K562 (cell line): ENCODE measurements around the gene COX6B1. TPM values are rescaled to one million over a fixed set of nuclear protein-coding genes. Genes with fewer than 3 reads are reported as not detected.

ENCODE experiments used
- ATAC-seq: fragments of 200-7000 bp; cut with Tn5 transposase; 3 replicates; pipeline ENCODE4 v1.9.1; 2020; ENCODE audit warnings: moderate library complexity
- BruUV-seq: library from RNA; stranded (reverse); fragments of 400-500 nt; replicated peaks from 2 replicates; lab custom pipeline; 2021; lab: Mats Ljungman, UMichigan
- CTCF ChIA-PET: fragments of 300-600 bp; formaldehyde crosslinking; extraction: SDS; loops from one replicate; lab custom pipeline; 2021; ENCODE audit warnings: low intra/inter-chr PET ratio; lab: Yijun Ruan, JAX
- POLR2A ChIA-PET: fragments of 300-600, 350-650 bp; sonication (Branson Sonifier 250); formaldehyde crosslinking; extraction: SDS; loops from one replicate; lab custom pipeline; 2021; ENCODE audit warnings: antibody characterized with exemption, inconsistent platforms; lab: Yijun Ruan, JAX
- DNase-seq, 4 experiments: peaks; one replicate each; pipeline versions ENCODE4 v3.0.0 to v3.0.0-alpha.2; 2011 to 2018; ENCODE audit warnings: low spot score in 3 of 4, mixed read lengths in 3 of 4; ENCODE audit errors: extremely low read depth in 1 of 4
- FAIRE-seq: peaks from 2 replicates; lab custom pipeline; 2011; peaks lifted over from hg19 to GRCh38; lab: Jason Lieb, UNC
- H2AFZ ChIP-seq: 2 replicates; pipeline ENCODE4 v1.6.0; 2011; ENCODE audit warnings: low read depth, low read length, control low read depth, inconsistent platforms
- H3K27ac ChIP-seq: fragments of 200-600 bp; 3 replicates; pipeline ENCODE4 v1.8.0; 2011; ENCODE audit warnings: low read depth, mild to moderate bottlenecking, control low read depth, inconsistent platforms, low read length, moderate library complexity, mixed read lengths; ENCODE audit errors: extremely low read depth
- H3K27me3 ChIP-seq, 2 experiments: fragments of 300-600 bp in 1 of 2; 2 replicates in 1 of 2; 3 replicates in 1 of 2; pipeline versions ENCODE4 v1.6.0 to v1.8.0; 2011; ENCODE audit warnings: inconsistent platforms in 2 of 2, low read length in 2 of 2, mild to moderate bottlenecking in 1 of 2, mixed read lengths in 1 of 2, moderate library complexity in 1 of 2; ENCODE audit not compliant: control insufficient read depth in 2 of 2, insufficient read depth in 2 of 2
- H3K36me3 ChIP-seq: fragments of 300-600 bp; 3 replicates; pipeline ENCODE4 v1.8.0; 2011; ENCODE audit warnings: mild to moderate bottlenecking, low read length, inconsistent platforms; ENCODE audit not compliant: control insufficient read depth, insufficient read depth
- H3K4me1 ChIP-seq, 2 experiments: fragments of 200-600 bp in 1 of 2; replicated peaks in 1 of 2; 2 replicates in 1 of 2; 3 replicates in 1 of 2; pipeline versions ENCODE4 v1.5.1 to v1.8.0; 2011; ENCODE audit warnings: inconsistent platforms in 2 of 2, low read length in 2 of 2, mild to moderate bottlenecking in 1 of 2, mixed read lengths in 1 of 2, moderate library complexity in 1 of 2; ENCODE audit not compliant: control insufficient read depth in 2 of 2, insufficient read depth in 2 of 2
- H3K4me2 ChIP-seq: 2 replicates; pipeline ENCODE4 v1.6.1; 2011; ENCODE audit warnings: low read length, control low read depth, inconsistent platforms, mixed read lengths; ENCODE audit not compliant: insufficient read depth
- H3K4me3 ChIP-seq: fragments of 200-600 bp; sonication (generic), shearing (Covaris generic); 2 replicates; pipeline ENCODE4 v1.5.1; 2016; ENCODE audit warnings: control low read depth, inconsistent platforms
- H3K79me2 ChIP-seq: fragments of 200-600 bp; 3 replicates; pipeline ENCODE4 v1.8.0; 2011; ENCODE audit warnings: low read length, inconsistent platforms; ENCODE audit not compliant: control insufficient read depth, insufficient read depth
- H3K9ac ChIP-seq, 2 experiments: 2 replicates each; pipeline versions ENCODE4 v1.6.0 to v1.6.1; 2011; ENCODE audit warnings: low read depth in 2 of 2, low read length in 2 of 2, control low read depth in 1 of 2, inconsistent platforms in 1 of 2, mild to moderate bottlenecking in 1 of 2, mixed read lengths in 1 of 2; ENCODE audit not compliant: insufficient read depth in 1 of 2
- H3K9me1 ChIP-seq: one replicate; pipeline ENCODE4 v1.6.0; 2011; ENCODE audit warnings: inconsistent platforms, mild to moderate bottlenecking, low read length, moderate library complexity; ENCODE audit not compliant: control insufficient read depth, insufficient read depth
- H3K9me3 ChIP-seq: replicated peaks from 2 replicates; pipeline ENCODE4 v1.5.1; 2011; ENCODE audit warnings: low read depth, low read length, inconsistent platforms; ENCODE audit not compliant: control insufficient read depth, insufficient read depth
- H4K20me1 ChIP-seq: replicated peaks from 2 replicates; pipeline ENCODE4 v1.6.1; 2011; ENCODE audit warnings: low read length, inconsistent platforms, mixed read lengths; ENCODE audit not compliant: control insufficient read depth, insufficient read depth
- ARID2 ChIP-seq: fragments of 450-650 bp; IDR thresholded peaks from 2 replicates; pipeline ENCODE4 v1.6.1; 2017; ENCODE audit warnings: antibody characterized with exemption, mild to moderate bottlenecking
- BRF1 ChIP-seq: IDR thresholded peaks from 3 replicates; pipeline ENCODE4 v1.6.1; 2011; ENCODE audit warnings: borderline replicate concordance, mild to moderate bottlenecking; ENCODE audit not compliant: insufficient read length; ENCODE audit errors: extremely low read depth
- DACH1 ChIP-seq: fragments of 450-650 bp; IDR thresholded peaks from 2 replicates; pipeline ENCODE4 v1.6.1; 2018; ENCODE audit not compliant: partially characterized antibody
- EGR1 ChIP-seq: fragments of 450-650 bp; conservative IDR thresholded peaks from 2 replicates; pipeline ENCODE4 v1.6.1; 2017; ENCODE audit warnings: mild to moderate bottlenecking
- HNRNPH1 ChIP-seq: fragments of 200-400 bp; formaldehyde crosslinking; optimal IDR thresholded peaks from 2 replicates; pipeline ENCODE3; 2017; ENCODE audit warnings: low read depth, mild to moderate bottlenecking, low read length, moderate library complexity
- HNRNPLL ChIP-seq: fragments of 200-400 bp; formaldehyde crosslinking; IDR thresholded peaks from 2 replicates; pipeline ENCODE4 v1.6.1; 2017; ENCODE audit warnings: low read length, low read depth, mild to moderate bottlenecking; ENCODE audit not compliant: poor library complexity, severe bottlenecking
- KAT8 ChIP-seq: fragments of 450-650 bp; IDR thresholded peaks from 2 replicates; pipeline ENCODE4 v1.6.1; 2016; ENCODE audit warnings: low read depth, mild to moderate bottlenecking
- NFE2L1 ChIP-seq: fragments of 450-650 bp; IDR thresholded peaks from 2 replicates; pipeline ENCODE4 v1.6.1; 2016; ENCODE audit warnings: missing genetic modification characterization, low read depth, mild to moderate bottlenecking, missing compliant biosample characterization, moderate library complexity, borderline replicate concordance
- RAD51 ChIP-seq: fragments of 450-650 bp; IDR thresholded peaks from 2 replicates; pipeline ENCODE4 v1.7.1; 2016; ENCODE audit warnings: low read depth, mild to moderate bottlenecking, borderline replicate concordance
- STAG1 ChIP-seq: sonication (generic); formaldehyde crosslinking; IDR thresholded peaks from 2 replicates; pipeline ENCODE4 v1.5.0; 2020; ENCODE audit warnings: missing genetic modification reagents, borderline replicate concordance
- ZNF197 ChIP-seq: fragments of 200-800 bp; sonication (Bioruptor generic); IDR thresholded peaks from 2 replicates; pipeline ENCODE4 v1.6.1; 2016; ENCODE audit warnings: low read depth, missing genetic modification characterization, missing compliant biosample characterization
- ZNF639 ChIP-seq, 2 experiments: fragments of 200-800 bp in 1 of 2; sonication (Bioruptor generic) in 1 of 2; sonication (generic) in 1 of 2; formaldehyde crosslinking in 1 of 2; IDR thresholded peaks in 1 of 2; conservative IDR thresholded peaks in 1 of 2; 2 replicates each; pipeline versions ENCODE4 v1.5.0 to v1.6.1; 2016 to 2020; ENCODE audit warnings: missing compliant biosample characterization in 1 of 2, missing genetic modification characterization in 1 of 2, missing genetic modification reagents in 1 of 2
- ZNF695 ChIP-seq: fragments of 450-650 bp; formaldehyde crosslinking; IDR thresholded peaks from 2 replicates; pipeline ENCODE4 v1.4.0; 2020; ENCODE audit warnings: mild to moderate bottlenecking, moderate library complexity
- WGBS: fragments of 100-300 bp; shearing (Covaris generic); methylation state at CpG from one replicate; pipeline ENCODE4 v1.1.6; 2016; ENCODE audit warnings: low coverage, mixed read lengths; ENCODE audit not compliant: insufficient coverage; ENCODE audit errors: missing lambda C conversion rate; 5-methylcytosine and 5-hydroxymethylcytosine counted together
- in situ Hi-C: fragments of 300-500 bp; cut with MboI; formaldehyde crosslinking; loops from 4 replicates; pipeline ENCODE4 v1.15.0; 2018; ENCODE audit warnings: inconsistent platforms, mixed read lengths
- intact Hi-C: fragments of 100-400 bp; cut with micrococcal nuclease; formaldehyde crosslinking; loops from 2 replicates; pipeline ENCODE4 v1.14.2; 2022
- polyA plus RNA-seq, 8 experiments: library from polyadenylated mRNA; depleted of rRNA in 4 of 8; stranded (reverse) in 5 of 8; unstranded in 3 of 8; fragments of >200 nt; fragmentation: Nextera tagmentation in 2 of 8; fragmentation: Illumina TruSeq in 1 of 8; extraction: Ambion mirVana in 2 of 8; extraction: Trizol in 1 of 8; gene quantifications; 2 replicates each; pipeline versions ENCODE4 v1.2.1 to v1.2.3, GENCODE V29; 2011 to 2014; ENCODE audit warnings: inconsistent platforms in 1 of 8, missing spikeins in 1 of 8
- total RNA-seq, 7 experiments: library from RNA; depleted of rRNA in 6 of 7; stranded (reverse); fragments of >200 nt in 6 of 7; fragmentation: Illumina TruSeq in 2 of 7; extraction: Trizol in 2 of 7; gene quantifications; 2 replicates each; pipeline versions ENCODE4 v1.2.1 to v1.2.3, GENCODE V29; 2011 to 2021; ENCODE audit warnings: low replicate concordance in 1 of 7
- TF ChIP-seq, protein P1 (sequence below): sonication (generic); formaldehyde crosslinking; IDR thresholded peaks from 2 replicates; pipeline ENCODE4 v1.8.1; 2023; ENCODE audit warnings: mild to moderate bottlenecking, missing genetic modification reagents
- TF ChIP-seq, protein P2 (sequence below): fragments of 450-650 bp; IDR thresholded peaks from 2 replicates; pipeline ENCODE4 v1.6.1; 2016

The COX6B1 gene
- total and polyA plus RNA-seq, 9 of the 15 experiments (the other 6 are each of a cell fraction or from before 2014, with no cell fraction given), result 777 to 2,393 (median 1,219) TPM

DNA sequence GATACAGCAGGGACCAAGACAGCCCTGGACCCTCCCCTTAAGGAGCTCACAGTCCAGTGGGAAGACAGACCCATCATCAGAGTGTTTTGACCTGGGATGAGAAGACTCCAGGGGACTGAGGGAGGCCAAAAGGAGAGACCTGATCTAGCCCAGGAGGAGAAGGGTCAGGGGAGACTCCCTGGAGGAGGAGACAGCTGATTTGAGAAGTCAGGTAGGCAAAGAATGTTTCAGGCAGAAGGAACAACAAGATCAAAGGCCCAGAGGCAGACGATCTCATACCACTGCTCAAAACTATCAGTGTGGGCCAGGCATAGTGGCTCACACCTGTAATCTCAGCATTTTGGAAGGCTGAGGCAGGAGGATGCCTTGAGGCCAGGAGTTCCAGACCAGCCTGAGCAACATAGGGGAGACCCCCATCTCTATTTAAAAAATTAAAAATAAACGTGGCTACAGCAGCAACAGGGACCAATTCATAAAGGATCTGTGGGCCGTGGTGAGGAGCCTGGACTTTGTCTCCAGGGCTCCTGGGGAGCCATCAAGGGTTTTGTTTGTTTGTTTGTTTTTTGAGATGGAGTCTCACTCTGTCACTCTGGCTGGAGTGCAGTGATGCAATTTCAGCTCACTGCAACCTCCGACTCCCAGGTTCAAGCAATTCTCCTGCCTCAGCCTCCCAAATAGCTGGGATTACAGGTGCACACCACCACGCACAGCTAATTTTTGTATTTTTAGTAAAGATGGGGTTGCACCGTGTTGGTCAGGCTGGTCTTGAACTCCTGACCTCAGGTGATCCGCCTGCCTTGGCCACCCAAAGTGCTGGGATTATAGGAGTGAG is 2.2 kb upstream of the COX6B1 start (continued):
- TF ChIP-seq ZNF197 (CRISPR knock-in tag), result no peak
- TF ChIP-seq, protein P1, sequence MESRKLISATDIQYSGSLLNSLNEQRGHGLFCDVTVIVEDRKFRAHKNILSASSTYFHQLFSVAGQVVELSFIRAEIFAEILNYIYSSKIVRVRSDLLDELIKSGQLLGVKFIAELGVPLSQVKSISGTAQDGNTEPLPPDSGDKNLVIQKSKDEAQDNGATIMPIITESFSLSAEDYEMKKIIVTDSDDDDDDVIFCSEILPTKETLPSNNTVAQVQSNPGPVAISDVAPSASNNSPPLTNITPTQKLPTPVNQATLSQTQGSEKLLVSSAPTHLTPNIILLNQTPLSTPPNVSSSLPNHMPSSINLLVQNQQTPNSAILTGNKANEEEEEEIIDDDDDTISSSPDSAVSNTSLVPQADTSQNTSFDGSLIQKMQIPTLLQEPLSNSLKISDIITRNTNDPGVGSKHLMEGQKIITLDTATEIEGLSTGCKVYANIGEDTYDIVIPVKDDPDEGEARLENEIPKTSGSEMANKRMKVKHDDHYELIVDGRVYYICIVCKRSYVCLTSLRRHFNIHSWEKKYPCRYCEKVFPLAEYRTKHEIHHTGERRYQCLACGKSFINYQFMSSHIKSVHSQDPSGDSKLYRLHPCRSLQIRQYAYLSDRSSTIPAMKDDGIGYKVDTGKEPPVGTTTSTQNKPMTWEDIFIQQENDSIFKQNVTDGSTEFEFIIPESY (CRISPR knock-in tag), result no peak

DNA sequence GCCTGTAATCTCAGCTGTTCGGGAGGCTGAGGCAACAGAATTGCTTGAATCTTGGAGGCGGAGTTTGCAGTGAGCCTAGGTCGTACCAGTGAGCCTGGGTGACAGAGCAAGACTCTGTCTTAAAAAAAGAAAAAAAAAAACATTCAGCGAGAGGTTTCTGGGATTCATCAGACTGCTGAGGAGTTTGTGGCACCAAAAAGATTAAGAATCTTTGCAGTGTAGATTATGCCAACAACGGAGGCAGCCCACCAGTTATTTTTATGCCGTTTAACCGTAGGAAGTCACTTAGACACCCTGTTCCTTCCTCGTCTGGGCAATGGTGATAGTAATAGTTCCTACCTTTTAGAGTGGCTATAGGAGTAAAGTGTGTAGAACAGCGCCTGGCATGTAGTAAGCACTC is 2.5 kb downstream of the COX6B1 start:
- Histone ChIP-seq H3K9ac (peak overlapping the region in 1 of 2 experiments; percentile 41; a peak in 1 of 4 replicates), H4K20me1 (0 out of 2 replicates have a peak, but pooled peaks cover 4% of the 10 kb centered on the region), H3K4me2 (no peak overlapping the region), H3K79me2 (peaks cover 37% of the 10 kb centered on the region), H3K9me3 (no peaks in the 10 kb centered on the region), H3K4me1 (peaks cover 8 to 18% of the 10 kb centered on the region in 2 experiments; a peak in 3 of 5 replicates), H3K27me3 (no peaks in the 10 kb centered on the region), H3K4me3 (no peak overlapping the region), H3K27ac (no peak overlapping the region; the same call in 2 of the 3 replicates), H2AFZ (no peak overlapping the region), H3K9me1 (no peaks in the 10 kb centered on the region), H3K36me3 (peaks cover 51% of the 10 kb centered on the region; the same call in 2 of the 3 replicates)
- intact Hi-C loops, result no loop called here
- in situ Hi-C loops, result no loop called here
- FAIRE-seq (no peak), DNase-seq (no peak), ATAC-seq (no peak)
- 88% methylated on average over 9 of the region's 9 CpGs for WGBS
- POLR2A ChIA-PET, result no interaction called here
- no TSS peak for BruUV-seq
- CTCF ChIA-PET, result no interaction called here
- no peak for TF ChIP-seq NFE2L1 (tag)
- TF ChIP-seq ARID2, result no peak
- no peak for TF ChIP-seq HNRNPH1
- TF ChIP-seq DACH1, result no peak
- TF ChIP-seq RAD51, result no peak
- no peak for TF ChIP-seq ZNF639 (CRISPR knock-in tag; conservative IDR thresholded peaks at IDR 0.05 in 1 of 2, IDR thresholded peaks at IDR 0.05 in 1 of 2)
- no peak for TF ChIP-seq KAT8
- TF ChIP-seq BRF1, result no peak
- no peak for TF ChIP-seq STAG1
- no peak for TF ChIP-seq ZNF695 (CRISPR knock-in tag)
- TF ChIP-seq, protein P2, sequence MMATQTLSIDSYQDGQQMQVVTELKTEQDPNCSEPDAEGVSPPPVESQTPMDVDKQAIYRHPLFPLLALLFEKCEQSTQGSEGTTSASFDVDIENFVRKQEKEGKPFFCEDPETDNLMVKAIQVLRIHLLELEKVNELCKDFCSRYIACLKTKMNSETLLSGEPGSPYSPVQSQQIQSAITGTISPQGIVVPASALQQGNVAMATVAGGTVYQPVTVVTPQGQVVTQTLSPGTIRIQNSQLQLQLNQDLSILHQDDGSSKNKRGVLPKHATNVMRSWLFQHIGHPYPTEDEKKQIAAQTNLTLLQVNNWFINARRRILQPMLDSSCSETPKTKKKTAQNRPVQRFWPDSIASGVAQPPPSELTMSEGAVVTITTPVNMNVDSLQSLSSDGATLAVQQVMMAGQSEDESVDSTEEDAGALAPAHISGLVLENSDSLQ, result no peak
- no peak for TF ChIP-seq HNRNPLL
- no peak for TF ChIP-seq EGR1
